Measurements from ENCODE around the gene SEMA6A.

The SEMA6A gene, protein sequence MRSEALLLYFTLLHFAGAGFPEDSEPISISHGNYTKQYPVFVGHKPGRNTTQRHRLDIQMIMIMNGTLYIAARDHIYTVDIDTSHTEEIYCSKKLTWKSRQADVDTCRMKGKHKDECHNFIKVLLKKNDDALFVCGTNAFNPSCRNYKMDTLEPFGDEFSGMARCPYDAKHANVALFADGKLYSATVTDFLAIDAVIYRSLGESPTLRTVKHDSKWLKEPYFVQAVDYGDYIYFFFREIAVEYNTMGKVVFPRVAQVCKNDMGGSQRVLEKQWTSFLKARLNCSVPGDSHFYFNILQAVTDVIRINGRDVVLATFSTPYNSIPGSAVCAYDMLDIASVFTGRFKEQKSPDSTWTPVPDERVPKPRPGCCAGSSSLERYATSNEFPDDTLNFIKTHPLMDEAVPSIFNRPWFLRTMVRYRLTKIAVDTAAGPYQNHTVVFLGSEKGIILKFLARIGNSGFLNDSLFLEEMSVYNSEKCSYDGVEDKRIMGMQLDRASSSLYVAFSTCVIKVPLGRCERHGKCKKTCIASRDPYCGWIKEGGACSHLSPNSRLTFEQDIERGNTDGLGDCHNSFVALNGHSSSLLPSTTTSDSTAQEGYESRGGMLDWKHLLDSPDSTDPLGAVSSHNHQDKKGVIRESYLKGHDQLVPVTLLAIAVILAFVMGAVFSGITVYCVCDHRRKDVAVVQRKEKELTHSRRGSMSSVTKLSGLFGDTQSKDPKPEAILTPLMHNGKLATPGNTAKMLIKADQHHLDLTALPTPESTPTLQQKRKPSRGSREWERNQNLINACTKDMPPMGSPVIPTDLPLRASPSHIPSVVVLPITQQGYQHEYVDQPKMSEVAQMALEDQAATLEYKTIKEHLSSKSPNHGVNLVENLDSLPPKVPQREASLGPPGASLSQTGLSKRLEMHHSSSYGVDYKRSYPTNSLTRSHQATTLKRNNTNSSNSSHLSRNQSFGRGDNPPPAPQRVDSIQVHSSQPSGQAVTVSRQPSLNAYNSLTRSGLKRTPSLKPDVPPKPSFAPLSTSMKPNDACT

DNA sequence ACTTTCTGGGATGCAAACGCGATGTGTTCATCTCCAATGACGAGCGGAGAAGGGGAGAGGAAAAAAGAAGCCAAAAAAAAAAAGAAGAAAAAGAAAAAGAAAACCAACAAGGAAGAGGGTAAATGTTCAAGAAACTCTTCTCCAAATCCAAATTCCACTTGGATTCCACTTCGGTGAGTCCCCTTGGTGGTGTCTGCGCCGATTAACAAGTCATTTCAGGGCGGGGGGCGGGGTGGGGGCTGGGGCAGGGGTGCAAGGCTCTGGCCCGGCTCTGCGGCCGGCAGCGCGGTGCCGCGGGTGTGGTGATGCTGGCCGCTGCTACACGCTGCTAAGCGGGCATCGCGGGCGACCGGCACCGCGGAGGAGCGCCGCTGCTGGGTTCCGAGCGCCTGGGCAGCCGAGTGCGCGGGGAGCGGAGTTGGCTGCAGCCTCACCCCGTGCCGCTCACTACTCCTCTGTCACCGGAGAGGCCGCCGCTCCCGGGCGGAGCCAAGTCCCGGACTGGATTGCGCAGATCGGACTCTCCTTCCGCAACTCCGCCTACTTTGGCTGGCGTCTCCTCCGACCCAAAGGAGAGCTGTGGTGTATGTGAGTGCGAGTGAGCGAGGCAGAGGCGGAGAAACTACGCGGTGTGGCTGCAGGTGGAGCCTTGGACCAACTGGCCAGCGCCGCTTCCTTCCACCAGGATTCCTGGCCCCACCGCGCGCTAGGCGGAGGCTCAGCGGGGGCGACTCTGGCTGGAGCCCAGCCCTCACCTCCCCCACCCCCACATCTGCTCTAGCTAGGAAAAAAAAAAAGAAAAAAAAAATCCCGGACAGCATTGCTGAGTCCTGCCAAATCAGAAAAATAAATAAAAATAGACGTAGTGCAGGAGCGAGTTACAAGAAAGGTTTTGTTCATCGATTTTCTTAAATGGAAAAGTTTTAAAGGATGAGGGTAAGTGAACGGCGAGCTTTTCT lies at the start of gene SEMA6A:
SEMA6A (minus strand) TSS at position 457 of the 959 bp plus-strand sequence. CDS start 69,879 bp downstream, outside the sequence.
- no peak for DNase-seq (ENCODE audit: low read depth)

DNA sequence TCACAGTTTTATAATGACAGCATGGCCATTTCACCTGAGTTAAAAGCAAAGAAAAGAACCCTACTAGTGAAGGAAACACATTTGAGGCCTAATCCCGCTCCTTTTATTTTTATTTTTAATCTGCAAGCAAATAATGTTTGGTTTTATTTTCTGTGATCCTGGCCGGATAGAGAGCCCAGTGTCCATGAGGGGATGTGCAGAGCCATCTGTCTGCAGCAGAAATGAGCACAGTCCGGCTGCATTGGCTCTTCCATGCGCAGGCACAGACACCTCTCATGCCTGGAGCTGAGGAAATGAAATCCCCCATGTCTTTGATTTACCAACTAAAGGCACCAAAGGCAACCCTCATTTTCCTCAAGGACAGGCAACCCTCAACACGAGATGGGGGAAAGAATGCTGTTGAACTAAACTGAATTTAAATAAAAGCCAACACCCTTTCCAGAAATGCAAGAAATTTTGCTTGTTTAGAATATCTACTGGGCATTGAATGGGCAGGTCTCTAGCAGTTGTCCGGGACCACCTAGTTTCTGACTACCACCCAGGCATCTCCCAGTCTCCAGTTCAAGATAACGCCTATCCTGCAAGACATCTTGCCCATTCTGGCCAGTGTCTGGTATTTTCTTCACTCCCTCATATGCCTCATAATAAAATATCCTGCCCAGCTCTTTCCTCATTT lies 47.9 kb upstream of the SEMA6A start:
- no peak for DNase-seq (ENCODE audit: low read depth)

DNA sequence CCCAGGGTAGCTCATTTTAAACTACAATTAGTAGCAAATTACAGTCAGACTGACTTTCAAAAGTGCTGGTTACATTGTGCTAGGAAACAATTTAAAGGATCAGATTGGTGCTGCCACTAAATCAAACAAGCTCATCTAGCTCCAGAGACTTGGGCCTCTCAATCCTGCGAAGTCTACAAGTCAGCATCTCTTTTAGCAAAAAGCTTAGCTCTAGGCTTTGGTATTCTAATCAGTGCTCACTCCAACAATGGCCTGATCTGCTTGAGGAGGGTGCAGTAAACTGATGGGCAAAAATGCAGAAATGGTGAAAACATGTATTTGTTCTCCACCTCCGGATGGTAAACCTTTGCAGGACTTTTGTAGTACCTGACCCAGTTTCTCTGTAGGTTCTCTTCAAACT lies 47.0 kb upstream of the SEMA6A start:
- DNase-seq (ENCODE audit: low read depth): no peak

DNA sequence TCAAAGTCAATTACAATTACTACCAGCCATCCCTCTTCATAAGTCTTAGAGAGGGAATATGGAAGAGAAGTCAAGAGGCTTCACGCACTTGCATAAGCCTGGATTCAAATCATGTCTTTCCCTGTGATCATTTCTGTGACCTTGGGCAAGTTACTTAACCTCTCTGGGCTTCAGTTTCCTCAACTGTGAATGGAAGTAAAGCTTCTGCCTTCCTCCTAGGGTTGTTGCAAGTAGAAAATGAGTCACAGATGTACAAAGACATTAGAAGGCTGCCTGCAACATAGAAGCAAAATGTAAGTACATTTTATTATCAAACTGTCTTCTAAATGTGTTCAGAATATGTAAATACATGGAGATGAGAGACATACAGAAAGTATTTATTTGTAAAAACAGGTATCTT lies 42.3 kb upstream of the SEMA6A start:
- no peak for DNase-seq (ENCODE audit: low read depth)

DNA sequence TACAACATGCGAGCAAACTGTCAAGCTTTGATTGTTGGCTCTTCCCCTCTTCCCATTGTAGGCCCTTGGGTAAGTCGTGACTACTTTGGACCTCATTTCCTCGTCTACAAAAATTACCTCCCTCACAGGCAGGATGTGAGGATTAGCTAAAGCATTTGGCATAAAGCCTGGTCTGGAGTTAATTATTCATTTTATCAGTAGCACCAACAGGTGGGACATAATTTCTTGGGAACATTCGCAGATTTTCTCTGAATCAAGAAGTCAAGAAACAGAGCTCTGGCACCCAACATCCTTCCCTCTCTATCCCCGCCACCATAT lies 39.9 kb upstream of the SEMA6A start:
- no peak for DNase-seq (ENCODE audit: low read depth)

DNA sequence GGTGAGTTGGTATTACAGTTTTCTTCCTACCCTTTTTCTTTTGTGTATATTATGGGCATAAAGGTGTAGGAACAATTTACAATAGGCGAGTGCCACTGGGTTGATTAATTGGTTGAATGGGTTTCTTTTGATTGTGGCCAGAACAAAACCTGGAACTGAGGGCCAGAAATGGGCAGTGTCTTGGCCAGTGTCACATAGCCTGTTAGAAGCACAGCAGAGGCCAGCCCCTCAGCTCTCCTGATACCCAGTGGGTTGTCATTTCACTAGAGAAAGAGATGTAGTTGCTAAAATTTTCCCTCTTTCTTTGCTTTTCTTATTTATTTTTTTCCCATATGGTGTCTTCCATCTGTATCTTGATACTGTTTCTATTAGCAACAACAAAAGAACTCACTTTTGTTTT lies 38.8 kb upstream of the SEMA6A start:
- DNase-seq (ENCODE audit: low read depth): no peak

DNA sequence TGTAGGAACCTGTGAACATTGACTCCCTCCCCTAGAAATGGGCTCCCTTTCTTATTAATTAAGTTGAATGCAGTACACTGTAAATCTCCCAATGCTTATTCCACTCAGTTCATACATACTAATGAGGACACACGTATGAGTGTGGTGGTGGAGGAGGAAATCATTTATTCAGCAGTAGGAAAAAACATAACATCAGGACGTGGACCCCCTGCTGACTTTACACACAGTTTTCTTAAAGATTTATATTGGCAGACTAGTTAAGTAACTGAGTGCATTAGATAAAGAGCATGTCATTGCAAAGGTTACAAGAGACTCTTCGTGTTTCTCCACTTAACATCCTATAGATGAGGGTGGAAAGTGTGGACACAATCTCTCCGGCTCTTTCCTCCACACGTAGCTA lies 37.8 kb upstream of the SEMA6A start:
- no peak for DNase-seq (ENCODE audit: low read depth)

DNA sequence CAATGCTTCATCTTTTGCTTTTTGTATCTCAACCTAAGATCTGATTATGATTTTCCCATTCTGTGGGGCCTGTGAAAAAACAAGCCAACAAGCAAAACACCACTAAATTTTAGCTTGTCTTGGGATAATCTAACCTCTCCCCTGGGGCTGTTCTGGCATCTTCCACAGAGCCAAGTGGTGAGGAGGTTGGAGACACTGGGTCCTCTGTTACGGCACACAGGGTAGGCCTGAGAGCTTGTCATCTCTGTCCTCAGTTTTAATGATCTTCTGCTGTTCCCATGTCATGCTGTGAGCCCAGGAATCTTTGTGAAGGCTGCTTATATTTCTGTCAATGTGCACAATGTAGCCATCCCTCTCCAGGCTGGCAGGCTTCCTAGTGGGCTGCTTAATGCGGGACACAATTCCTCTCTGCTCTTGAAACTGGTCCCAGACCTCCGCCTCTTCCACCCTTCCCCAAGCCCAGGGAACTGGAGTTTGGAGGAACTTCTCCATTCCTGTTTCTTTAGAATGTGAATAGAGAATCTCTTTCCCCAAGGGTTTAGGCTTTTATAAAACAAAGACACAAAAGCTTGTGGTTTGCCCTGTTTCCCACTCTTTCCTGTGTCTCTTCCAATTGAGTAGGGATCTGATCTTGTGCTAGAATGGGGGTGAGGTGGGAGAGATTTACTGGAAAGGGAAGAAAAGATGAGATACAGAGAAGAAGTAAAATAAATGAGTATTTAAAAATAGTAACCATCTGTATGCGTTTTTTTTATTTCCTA lies 30.9 kb upstream of the SEMA6A start:
- no peak for DNase-seq (ENCODE audit: low read depth)

DNA sequence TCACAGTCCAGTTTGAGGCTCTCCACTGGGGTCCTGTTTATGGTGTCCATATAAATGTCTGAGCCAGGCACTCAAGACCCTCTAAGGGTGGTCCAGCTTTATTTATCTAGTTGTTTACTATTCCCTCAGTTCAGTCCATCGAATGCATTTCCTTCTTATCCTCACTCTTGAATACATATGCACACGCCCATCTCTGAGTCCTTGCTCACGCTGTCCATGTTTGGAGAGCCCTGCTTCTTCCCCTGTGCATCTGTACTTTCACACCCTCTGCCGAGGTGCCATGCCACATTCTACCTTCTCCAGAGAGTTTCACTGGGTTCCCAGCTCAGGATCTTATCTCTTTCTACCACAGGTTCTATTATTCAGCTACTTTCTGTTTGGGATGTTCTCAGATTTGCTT lies 30.2 kb upstream of the SEMA6A start:
- no peak for DNase-seq (ENCODE audit: low read depth)

DNA sequence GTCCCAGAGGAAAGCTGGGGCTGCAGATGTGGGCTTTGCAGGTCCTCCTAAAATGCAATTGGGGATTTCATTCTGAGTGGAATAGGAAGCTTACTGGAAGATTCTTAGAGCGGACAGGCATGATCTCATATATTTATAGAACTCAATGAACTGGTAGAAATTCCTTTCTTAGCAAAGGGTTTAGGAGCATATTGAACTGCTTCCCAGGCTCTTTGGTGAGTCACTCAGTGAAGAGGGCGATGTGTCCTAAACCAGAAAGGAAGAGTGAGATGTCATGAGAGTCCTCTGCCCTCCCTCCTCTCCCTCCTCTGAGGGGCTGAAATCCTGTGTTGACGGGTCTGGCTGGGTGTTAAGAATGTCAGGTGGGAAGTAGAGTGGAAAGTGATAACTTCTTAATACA lies 26.3 kb upstream of the SEMA6A start:
- no peak for DNase-seq (ENCODE audit: low read depth)

DNA sequence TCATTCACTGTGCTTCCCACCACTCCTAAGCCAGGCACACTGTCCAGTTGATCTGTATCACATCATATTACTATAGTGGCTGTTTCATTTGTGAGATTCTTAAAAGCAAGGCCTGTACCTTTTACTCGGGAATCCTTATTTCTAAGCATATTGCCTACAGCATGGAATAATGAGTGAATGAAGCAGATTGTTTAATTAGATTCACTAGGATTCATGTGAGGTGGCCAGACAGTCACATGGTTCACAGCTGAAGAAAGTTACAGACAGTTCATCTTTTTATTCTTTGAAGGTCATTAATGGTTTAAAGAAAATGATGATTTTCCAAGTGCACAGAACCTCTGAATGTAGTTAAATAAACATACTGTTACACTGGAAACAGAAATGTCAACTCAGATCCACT lies 24.3 kb upstream of the SEMA6A start:
- no peak for DNase-seq (ENCODE audit: low read depth)

DNA sequence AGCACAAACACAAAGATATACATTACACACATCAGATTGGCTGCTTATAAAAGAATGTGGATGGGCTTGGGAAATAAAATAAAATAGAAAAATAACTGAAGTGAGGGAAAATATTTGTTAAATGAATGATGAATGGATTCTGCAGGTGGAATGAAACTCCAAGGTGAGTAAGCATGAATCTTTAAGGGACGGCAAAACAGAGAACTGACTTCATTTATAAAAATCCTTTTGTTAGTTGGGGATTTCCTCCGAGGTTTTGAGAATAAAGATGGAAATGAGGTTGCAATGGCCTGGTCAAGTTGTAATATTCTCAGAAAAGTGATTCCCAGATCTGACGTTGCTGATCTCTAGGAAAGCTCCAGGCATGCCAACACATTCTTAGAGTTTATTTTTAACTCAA lies 20.9 kb upstream of the SEMA6A start:
- DNase-seq (ENCODE audit: low read depth): no peak

DNA sequence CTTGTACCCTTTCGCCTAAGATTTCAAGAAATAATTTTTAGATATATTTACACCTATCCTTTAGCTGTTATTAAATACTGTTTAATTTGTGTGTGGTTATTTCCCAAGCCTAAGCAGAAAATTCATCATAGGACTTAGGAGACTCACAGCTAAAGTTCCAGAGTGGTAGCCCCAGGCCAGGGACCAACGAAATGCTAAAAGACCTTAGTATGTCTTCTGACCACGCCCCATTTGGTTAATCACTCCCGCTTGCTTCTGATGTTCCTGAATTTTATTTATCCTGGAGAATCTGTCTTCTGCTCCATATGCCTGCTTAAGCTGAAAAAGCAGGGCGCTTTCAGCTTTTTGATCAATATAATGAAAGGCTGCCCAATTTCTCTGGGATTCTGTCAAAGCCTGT lies 18.7 kb upstream of the SEMA6A start:
- DNase-seq (ENCODE audit: low read depth): no peak

DNA sequence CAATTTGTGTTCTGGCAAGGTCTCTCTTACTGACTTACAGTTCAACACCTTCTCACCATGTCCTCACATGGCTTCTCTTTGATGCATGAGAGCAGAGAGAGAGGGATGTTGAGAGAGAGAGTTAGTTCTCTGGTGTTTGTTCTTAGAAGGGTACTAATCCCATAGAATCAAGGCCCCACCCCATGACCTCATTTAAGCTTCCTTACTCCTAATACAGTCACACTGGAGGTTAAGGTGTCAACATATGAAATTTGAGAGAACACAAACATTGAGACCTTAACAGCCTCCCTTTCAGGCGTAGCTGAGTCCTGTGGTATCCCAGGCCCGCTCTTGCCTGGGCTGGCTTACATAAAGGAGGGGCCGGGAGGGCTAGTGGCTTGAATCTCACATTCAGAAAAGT lies 10.6 kb upstream of the SEMA6A start:
- DNase-seq (ENCODE audit: low read depth): no peak

DNA sequence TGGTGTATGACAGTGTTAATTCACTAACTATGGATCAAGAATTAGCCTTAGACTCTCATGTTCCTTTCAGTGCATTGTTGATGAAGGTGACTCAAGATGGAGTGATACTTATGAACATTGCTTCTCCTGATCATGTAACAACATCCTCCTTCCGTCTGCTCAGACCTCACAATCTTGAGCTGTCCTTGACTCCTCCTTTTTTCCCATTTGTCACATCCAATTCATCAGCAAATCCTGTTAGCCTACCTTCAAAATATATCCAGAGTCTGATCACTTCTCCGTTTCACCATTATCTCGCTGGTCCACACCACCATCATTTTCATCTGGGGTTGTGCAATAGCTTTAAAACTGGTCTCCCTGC lies 9.2 kb upstream of the SEMA6A start:
- DNase-seq (ENCODE audit: low read depth): no peak

DNA sequence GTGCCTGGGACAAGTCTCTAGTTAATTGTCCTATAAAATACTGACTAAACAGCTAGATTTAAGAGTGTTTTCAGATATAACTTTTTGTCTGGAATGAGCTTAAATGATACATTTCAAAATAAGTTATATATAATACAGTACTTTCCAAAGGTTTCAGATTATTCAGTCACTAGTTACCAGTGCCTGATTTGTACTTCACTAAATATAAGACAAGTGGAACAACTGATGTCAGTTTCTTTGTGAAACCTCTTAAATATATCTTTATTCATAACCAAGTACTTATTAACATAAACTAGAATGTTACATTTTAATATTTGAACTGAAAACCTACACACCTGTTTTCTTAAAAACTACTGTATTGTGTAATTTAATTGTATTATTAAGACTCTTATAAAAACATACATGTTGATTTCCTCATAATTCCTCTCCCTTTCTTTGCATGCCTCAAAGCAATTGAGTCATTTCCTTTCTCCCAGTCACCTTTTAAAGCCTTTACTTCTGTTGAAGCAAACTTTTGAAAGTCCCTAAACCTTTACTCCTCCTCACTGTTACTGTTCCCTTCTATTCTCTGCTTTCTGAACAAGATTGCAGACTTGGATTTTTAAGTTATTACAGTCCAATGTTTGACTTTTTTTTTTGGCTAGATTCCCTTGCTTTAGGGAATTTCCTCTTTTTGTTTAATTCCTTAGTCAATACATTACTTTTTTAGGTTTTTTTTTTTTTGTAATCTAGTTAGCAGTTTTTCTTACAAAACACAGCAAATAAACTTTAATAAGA lies 8.7 kb upstream of the SEMA6A start:
- DNase-seq (ENCODE audit: low read depth): no peak

DNA sequence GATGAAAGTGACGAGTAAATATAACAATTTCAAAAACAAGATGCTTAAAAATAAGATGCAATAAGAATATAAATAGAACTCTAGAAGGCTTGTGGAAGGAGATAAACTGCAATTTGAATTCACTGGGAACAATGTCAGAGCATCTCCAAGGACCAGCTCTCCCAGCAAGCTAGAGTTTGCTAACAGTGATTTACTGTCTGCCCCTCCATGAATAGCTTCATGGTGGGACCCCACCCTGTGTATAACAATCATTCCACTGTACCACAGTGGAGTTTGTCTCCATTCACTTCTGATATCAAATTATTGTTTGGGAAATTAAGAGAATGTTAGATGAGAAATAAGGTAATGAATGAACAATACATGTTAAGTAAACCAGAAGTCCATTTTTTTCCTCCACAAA lies 7.3 kb upstream of the SEMA6A start:
- DNase-seq (ENCODE audit: low read depth): no peak

DNA sequence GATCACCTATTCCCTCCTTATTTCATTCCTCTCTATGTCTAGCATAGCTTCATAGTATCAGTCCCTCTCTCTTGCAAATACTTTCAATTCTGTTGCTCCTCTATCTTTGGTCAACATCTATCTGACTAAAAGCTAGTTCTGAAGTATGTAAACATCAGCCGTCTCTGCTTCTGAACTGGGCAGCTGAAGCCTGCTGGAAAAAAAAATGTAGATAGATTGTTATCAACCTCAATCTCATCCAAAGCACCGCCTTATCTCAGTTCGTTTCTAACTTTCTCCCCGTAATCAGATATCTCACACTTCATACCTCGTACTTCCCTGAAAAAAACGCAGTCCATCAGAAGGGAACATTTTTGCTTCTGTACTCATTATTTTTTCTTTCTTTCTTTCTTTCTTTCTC lies 4.5 kb upstream of the SEMA6A start:
- DNase-seq (ENCODE audit: low read depth): no peak

DNA sequence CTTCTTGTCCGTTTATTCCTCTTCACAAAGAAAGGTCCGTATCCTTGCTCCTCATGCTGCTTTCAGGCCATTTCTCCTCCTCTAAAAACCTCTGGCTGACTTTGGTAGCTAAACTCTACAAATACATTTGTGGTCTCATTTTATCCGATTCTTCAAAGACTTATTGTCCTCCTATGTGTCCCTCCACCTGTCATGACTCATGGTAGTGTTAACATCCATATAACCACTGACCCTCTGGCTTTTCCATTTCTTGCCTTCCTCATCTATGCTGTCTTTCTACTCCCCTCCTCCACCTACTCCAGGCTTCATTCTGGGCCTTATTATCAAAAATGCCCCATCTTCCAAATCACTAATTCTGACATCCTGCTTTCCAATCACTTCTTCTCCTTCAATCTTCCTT lies 4.1 kb upstream of the SEMA6A start:
- DNase-seq (ENCODE audit: low read depth): no peak
